Endothelial cell of umbilical vein (primary cell): Measurements from ENCODE around the gene PLCXD3. TPM values are rescaled to one million over a fixed set of nuclear protein-coding genes. Genes with fewer than 3 reads are reported as not detected.

Experiments
- BruUV-seq: library from RNA; stranded (reverse); fragments of 400-500 nt; replicated peaks from 2 replicates; lab custom pipeline; 2021; lab: Mats Ljungman, UMichigan
- CTCF ChIA-PET: fragments of 300-600, 350-600 bp; sonication (Branson Sonifier 250); formaldehyde crosslinking; loops from one replicate; lab custom pipeline; 2021; ENCODE audit warnings: antibody characterized with exemption, inconsistent platforms; lab: Charles Lee
- POLR2A ChIA-PET: fragments of 300-600, 350-600 bp; sonication (Branson Sonifier 250); formaldehyde crosslinking; loops from one replicate; lab custom pipeline; 2021; ENCODE audit warnings: antibody characterized with exemption, inconsistent platforms; lab: Charles Lee
- DNase-seq: peaks from one replicate; pipeline ENCODE4 v3.0.0-alpha.2; 2011; ENCODE audit warnings: low read depth, low spot score
- FAIRE-seq: peaks from 2 replicates; lab custom pipeline; 2011; peaks lifted over from hg19 to GRCh38; lab: Jason Lieb, UNC
- H2AFZ ChIP-seq: 2 replicates; pipeline ENCODE4 v1.6.0; 2012; ENCODE audit warnings: low read depth, low read length, control low read depth, inconsistent platforms
- H3K27ac ChIP-seq: 2 replicates; pipeline ENCODE4 v1.5.1; 2011; ENCODE audit warnings: low read depth, mild to moderate bottlenecking, control low read depth, low read length, moderate library complexity; ENCODE audit not compliant: insufficient read depth
- H3K27me3 ChIP-seq, 2 experiments: 2 replicates each; pipeline versions ENCODE4 v1.6.0 to v1.6.1; 2011; ENCODE audit warnings: low read length in 2 of 2, mixed read lengths in 1 of 2; ENCODE audit not compliant: control insufficient read depth in 2 of 2, insufficient read depth in 2 of 2
- H3K36me3 ChIP-seq, 2 experiments: 2 replicates in 1 of 2; 3 replicates in 1 of 2; pipeline ENCODE4 v1.5.1; 2011; ENCODE audit warnings: low read length in 2 of 2, mild to moderate bottlenecking in 1 of 2, moderate library complexity in 1 of 2; ENCODE audit not compliant: control insufficient read depth in 2 of 2, insufficient read depth in 2 of 2; ENCODE audit errors: extremely low read depth in 1 of 2
- H3K4me1 ChIP-seq: 3 replicates; pipeline ENCODE4 v1.5.1; 2011; ENCODE audit warnings: mild to moderate bottlenecking, low read length; ENCODE audit not compliant: control insufficient read depth, insufficient read depth; ENCODE audit errors: extremely low read depth
- H3K4me2 ChIP-seq: 2 replicates; pipeline ENCODE4 v1.6.1; 2011; ENCODE audit warnings: low read length, control low read depth, mixed read lengths; ENCODE audit not compliant: insufficient read depth
- H3K4me3 ChIP-seq, 3 experiments: fragments of 200-600 bp in 1 of 3; sonication (generic), shearing (Covaris generic) in 1 of 3; replicated peaks in 1 of 3; 2 replicates each; pipeline ENCODE4 v1.5.1; 2011 to 2016; ENCODE audit warnings: control low read depth in 3 of 3, low read length in 3 of 3, mild to moderate bottlenecking in 2 of 3, inconsistent platforms in 1 of 3, low read depth in 1 of 3, moderate library complexity in 1 of 3; ENCODE audit not compliant: insufficient read depth in 1 of 3
- H3K79me2 ChIP-seq: 2 replicates; pipeline ENCODE4 v1.6.0; 2012; ENCODE audit warnings: low read length, inconsistent platforms; ENCODE audit not compliant: control insufficient read depth, insufficient read depth
- H3K9ac ChIP-seq: replicated peaks from 2 replicates; pipeline ENCODE3; 2011; ENCODE audit warnings: low read length, control low read depth; ENCODE audit not compliant: insufficient read depth; ENCODE audit errors: extremely low read depth
- H3K9me1 ChIP-seq: replicated peaks from 3 replicates; pipeline ENCODE4 v1.6.0; 2011; ENCODE audit warnings: mild to moderate bottlenecking, low read length; ENCODE audit not compliant: control insufficient read depth, insufficient read depth; ENCODE audit errors: extremely low read depth
- H3K9me3 ChIP-seq: replicated peaks from 2 replicates; pipeline ENCODE4 v1.5.1; 2012; ENCODE audit warnings: low read length, inconsistent platforms; ENCODE audit not compliant: control insufficient read depth, insufficient read depth
- H4K20me1 ChIP-seq: replicated peaks from 2 replicates; pipeline ENCODE3; 2011; ENCODE audit warnings: mild to moderate bottlenecking, low read length; ENCODE audit not compliant: control insufficient read depth, insufficient read depth; ENCODE audit errors: extremely low read depth
- CTCF ChIP-seq, 2 donors: IDR thresholded peaks; 1 replicate in 1 of 2; 2 replicates in 1 of 2; pipeline ENCODE4 v1.5.1; 2011; ENCODE audit warnings: low read length in 2 of 2, mild to moderate bottlenecking in 2 of 2, moderate library complexity in 2 of 2, control low read depth in 1 of 2, inconsistent platforms in 1 of 2, low read depth in 1 of 2; ENCODE audit not compliant: insufficient read depth in 1 of 2; ENCODE audit errors: extremely low read depth in 1 of 2
- EZH2 ChIP-seq: IDR thresholded peaks from 2 replicates; pipeline ENCODE4 v1.6.1; 2012; ENCODE audit warnings: borderline replicate concordance, low read depth, mild to moderate bottlenecking, moderate library complexity, low read length, inconsistent platforms; ENCODE audit not compliant: severe bottlenecking
- FOS ChIP-seq: IDR thresholded peaks from 2 replicates; pipeline ENCODE4 v1.6.1; 2011; ENCODE audit warnings: mild to moderate bottlenecking, low read length, moderate library complexity, borderline replicate concordance; ENCODE audit not compliant: insufficient read depth
- GATA2 ChIP-seq: IDR thresholded peaks from 2 replicates; pipeline ENCODE4 v1.7.0; 2011; ENCODE audit warnings: low read depth, mild to moderate bottlenecking, moderate library complexity, mixed read lengths, low read length; ENCODE audit not compliant: insufficient read length, insufficient read depth
- JUN ChIP-seq: IDR thresholded peaks from 2 replicates; pipeline ENCODE4 v1.6.1; 2011; ENCODE audit warnings: borderline replicate concordance, low read depth; ENCODE audit not compliant: insufficient read length, insufficient read depth
- MAX ChIP-seq: IDR thresholded peaks from 2 replicates; pipeline ENCODE4 v1.6.1; 2011; ENCODE audit not compliant: insufficient read depth, insufficient read length
- MYC ChIP-seq: IDR thresholded peaks from one replicate; pipeline ENCODE4 v1.6.1; 2011; ENCODE audit warnings: mild to moderate bottlenecking, low read depth, low read length
- POLR2A ChIP-seq: IDR thresholded peaks from 2 replicates; pipeline ENCODE4 v1.6.1; 2012; ENCODE audit warnings: low read depth, mild to moderate bottlenecking, control low read depth, low read length
- POLR2AphosphoS5 ChIP-seq: IDR thresholded peaks from 2 replicates; pipeline ENCODE4 v1.6.1; 2012; ENCODE audit warnings: low read depth, mild to moderate bottlenecking, control low read depth, low read length, moderate library complexity; ENCODE audit not compliant: insufficient read depth
- dilution Hi-C: fragments of 300-500 bp; cut with MboI; formaldehyde crosslinking; loops from one replicate; pipeline ENCODE4 v1.15.0; 2019; ENCODE audit warnings: low sequenced_read_pairs; ENCODE audit not compliant: extremely low pct_ligation_motif_present
- intact Hi-C: fragments of 100-400 bp; cut with micrococcal nuclease; formaldehyde crosslinking; loops from one replicate; pipeline ENCODE4 v1.10.0; 2022
- polyA plus RNA-seq, 4 experiments: library from polyadenylated mRNA; depleted of rRNA in 3 of 4; stranded (reverse) in 3 of 4; unstranded in 1 of 4; fragments of >200 nt; gene quantifications; 2 replicates each; pipeline versions ENCODE4 v1.2.1 to v1.2.3, GENCODE V29; 2011 to 2012; ENCODE audit warnings: missing spikeins in 1 of 4
- total RNA-seq: library from RNA; stranded (reverse); gene quantifications from 2 replicates; pipeline ENCODE4 v1.2.3, GENCODE V29; 2021

PLCXD3 gene
- total and polyA plus RNA-seq, 2 donors (not counting 3 experiments of a cell fraction or from before 2014, with no cell fraction given): not detected

DNA sequence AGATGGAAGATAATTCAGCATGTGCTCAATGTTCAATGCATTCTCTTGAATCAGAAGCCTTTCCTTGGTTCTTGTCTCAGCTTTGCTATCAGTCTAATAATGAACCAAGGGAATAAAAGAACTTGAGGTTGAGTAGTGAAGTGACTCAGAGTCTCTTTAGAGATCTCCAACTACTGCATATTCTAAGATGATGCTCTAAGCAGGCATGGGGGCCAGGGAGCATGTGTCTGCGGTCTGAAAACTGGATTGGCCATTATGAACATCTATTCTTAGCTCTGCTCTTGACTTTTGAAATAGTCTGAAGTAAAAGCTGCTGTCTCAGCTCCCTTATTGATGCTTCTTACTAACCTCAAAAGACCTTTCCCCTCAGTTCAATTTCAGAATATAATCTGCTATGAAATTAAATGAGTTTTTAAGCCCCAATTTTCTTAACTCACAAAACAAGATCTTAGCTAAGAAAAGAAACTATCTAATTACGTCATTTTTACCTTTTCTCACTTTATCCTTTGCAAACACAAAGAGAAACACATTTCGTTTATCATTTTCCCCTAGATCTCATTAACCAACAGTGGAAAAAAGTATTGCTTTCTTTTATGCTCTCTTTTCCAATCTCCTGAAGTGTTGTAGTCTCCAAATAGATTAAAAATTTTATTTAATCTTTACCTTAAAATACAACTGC lies 44.8 kb downstream of the PLCXD3 start:
- Histone ChIP-seq H3K4me3 (no peak overlapping the region), H3K27me3 (no peaks in the 10 kb centered on the region), H3K9me1 (no peaks in the 10 kb centered on the region), H3K9ac (no peak overlapping the region), H2AFZ (no peak overlapping the region), H3K79me2 (no peaks in the 10 kb centered on the region), H4K20me1 (no peaks in the 10 kb centered on the region), H3K9me3 (no peaks in the 10 kb centered on the region), H3K4me1 (no peaks in the 10 kb centered on the region), H3K27ac (no peak overlapping the region), H3K36me3 (no peaks in the 10 kb centered on the region), H3K4me2 (no peak overlapping the region)
- TF ChIP-seq EZH2 (no peak), MAX (no peak), CTCF (IDR thresholded peaks at IDR 0.05; ENCODE audit: extremely low read depth in 1 of 2, insufficient read depth in 1 of 2, low read depth in 1 of 2, low read length in 2 of 2) (no peak), POLR2A (no peak), JUN (no peak)
- dilution Hi-C loops (no loop called here), intact Hi-C loops (no loop called here)
- BruUV-seq: no TSS peak
- CTCF ChIA-PET: no interaction called here
- DNase-seq (no peak), FAIRE-seq (no peak)
- POLR2A ChIA-PET: no interaction called here

DNA sequence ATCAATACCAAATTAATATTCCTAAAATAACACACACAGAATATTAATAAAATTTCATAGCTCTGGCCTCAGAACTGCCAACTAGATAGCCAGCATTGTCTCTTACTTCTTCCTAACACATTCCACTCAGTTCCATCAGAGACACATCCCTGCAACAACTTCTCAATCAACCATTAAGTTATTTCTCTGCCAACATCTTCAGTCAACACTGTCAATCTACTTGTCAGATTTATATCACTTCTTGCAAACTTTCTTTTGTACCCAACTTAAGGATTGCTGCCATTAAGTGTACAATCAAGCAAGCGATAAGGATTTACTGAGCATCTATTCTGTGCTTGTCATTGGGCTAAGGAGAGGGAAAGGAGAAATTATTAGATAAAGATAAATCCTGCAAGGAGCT lies 50.8 kb downstream of the PLCXD3 start:
- H3K27me3 ChIP-seq: no peaks in the 10 kb centered on the region
- no peaks in the 10 kb centered on the region for H4K20me1 ChIP-seq
- no peak overlapping the region for H3K27ac ChIP-seq
- no peak overlapping the region for H3K4me3 ChIP-seq
- H3K79me2 ChIP-seq: no peaks in the 10 kb centered on the region
- H3K9ac ChIP-seq: no peak overlapping the region
- POLR2A ChIA-PET: no interaction called here
- H3K9me1 ChIP-seq: no peaks in the 10 kb centered on the region
- intact Hi-C loops (no loop called here), dilution Hi-C loops (no loop called here)
- no TSS peak for BruUV-seq
- no peak for FAIRE-seq
- H3K4me2 ChIP-seq: no peak overlapping the region
- CTCF ChIA-PET: no interaction called here
- TF ChIP-seq MAX: no peak
- TF ChIP-seq POLR2AphosphoS5: no peak
- TF ChIP-seq GATA2: no peak
- TF ChIP-seq MYC: no peak
- no peak for TF ChIP-seq CTCF (IDR thresholded peaks at IDR 0.05; ENCODE audit: extremely low read depth in 1 of 2, insufficient read depth in 1 of 2, low read depth in 1 of 2, low read length in 2 of 2)
- TF ChIP-seq POLR2A: no peak
- TF ChIP-seq FOS: no peak
- no peak for TF ChIP-seq JUN
- no peak for TF ChIP-seq EZH2
- no peaks in the 10 kb centered on the region for H3K9me3 ChIP-seq
- no peaks in the 10 kb centered on the region for H3K4me1 ChIP-seq
- DNase-seq: no peak
- H3K36me3 ChIP-seq: no peaks in the 10 kb centered on the region
- no peak overlapping the region for H2AFZ ChIP-seq
